ENCODE results near the gene OR1A1. TPM values are rescaled to one million over a fixed set of nuclear protein-coding genes. Genes with fewer than 3 reads are reported as not detected.

The OR1A1 gene
- total RNA-seq, 1 donor from 2014 or later: not detected

Other genes starting within 250 kb of the OR1A1 start
- not detected for gene OR1D5, start 144.1 kb upstream of the OR1A1 start, total RNA-seq
- not detected for gene OR1D2, start 103.2 kb upstream of the OR1A1 start, total RNA-seq
- not detected for gene OR1G1, start 80.1 kb upstream of the OR1A1 start, total RNA-seq
- not detected for gene OR1A2, start 10.1 kb upstream of the OR1A1 start, total RNA-seq
- gene OR3A1, start 90.7 kb downstream of the OR1A1 start, total RNA-seq: not detected
- not detected for gene OR3A2, start 178.6 kb downstream of the OR1A1 start, total RNA-seq
- gene OR1E1, start 190.7 kb downstream of the OR1A1 start, total RNA-seq: not detected
- not detected for gene OR3A3, start 203.7 kb downstream of the OR1A1 start, total RNA-seq
- gene OR1E2, start 226.2 kb downstream of the OR1A1 start, total RNA-seq: not detected